Activated T-cell treated with anti-CD3 and anti-CD28 coated beads, Interleukin-2, amount 50 U/mL, for 4 hours (primary cell): ENCODE measurements around the gene SH3GL1. TPM values are rescaled to one million over a fixed set of nuclear protein-coding genes. Genes with fewer than 3 reads are reported as not detected.

Experiments used
- ATAC-seq, 2 donors: fragments of 200-7000 bp; cut with Tn5 transposase; one replicate each; pipeline ENCODE4 v1.10.0; 2021
- DNase-seq: peaks from one replicate; pipeline ENCODE4 v3.0.0-alpha.2; 2020
- H3K27me3 Mint-ChIP-seq: one replicate; pipeline ENCODE4 v1.8.0; 2021; ENCODE audit warnings: low read depth, mixed read lengths
- H3K36me3 Mint-ChIP-seq: one replicate; pipeline ENCODE4 v1.8.0; 2022; ENCODE audit warnings: mixed read lengths; ENCODE audit not compliant: insufficient read depth
- H3K4me1 Mint-ChIP-seq: one replicate; pipeline ENCODE4 v1.8.0; 2021; ENCODE audit warnings: low read depth, mixed read lengths
- H3K4me3 Mint-ChIP-seq: one replicate; pipeline ENCODE4 v1.8.0; 2021; ENCODE audit warnings: mild to moderate bottlenecking, moderate library complexity, mixed read lengths
- H3K9me3 Mint-ChIP-seq: one replicate; pipeline ENCODE4 v1.8.0; 2021; ENCODE audit warnings: mixed read lengths
- total RNA-seq, 3 donors: library from RNA; stranded (reverse); gene quantifications; one replicate each; pipeline ENCODE4 v1.2.1, GENCODE V29; 2021

Gene SH3GL1
- total RNA-seq, 3 donors from 2014 or later, result 50.8 to 52.6 (median 52.2) TPM

GRCh38 chr19:4326215-4326836, 74.0 kb downstream of the SH3GL1 start:
- Mint-ChIP-seq H3K27me3 (peaks cover 3% of the 10 kb centered on the region), H3K9me3 (no peaks in the 10 kb centered on the region), H3K4me1 (peaks cover 25% of the 10 kb centered on the region), H3K4me3 (peak overlapping the region; percentile 4), H3K36me3 (no peaks in the 10 kb centered on the region)
- no peak for DNase-seq
- no peak for ATAC-seq

DNA sequence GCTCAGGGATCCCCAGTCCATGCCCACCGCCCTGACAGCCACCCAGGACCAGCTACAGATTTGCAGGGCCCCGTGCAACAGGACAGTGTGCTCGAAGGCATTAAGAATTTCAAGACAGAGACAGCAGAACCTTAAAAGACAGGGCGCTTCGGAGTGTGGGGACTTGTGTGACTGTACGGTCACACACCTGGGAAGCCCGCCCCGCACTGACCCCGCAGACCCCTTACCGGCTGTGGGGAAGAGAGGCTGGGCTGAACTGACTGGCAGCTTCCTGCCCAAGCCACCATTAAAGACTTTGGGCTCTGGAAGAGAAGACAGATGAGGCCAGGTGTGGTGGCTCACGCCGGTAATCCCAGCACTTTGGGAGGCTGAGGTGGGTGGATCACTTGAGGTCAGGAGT, 76.1 kb downstream of the SH3GL1 start:
- H3K4me3 Mint-ChIP-seq, result no peak overlapping the region
- peaks cover 22% of the 10 kb centered on the region for H3K4me1 Mint-ChIP-seq
- H3K9me3 Mint-ChIP-seq, result peaks cover 5% of the 10 kb centered on the region
- H3K36me3 Mint-ChIP-seq, result no peaks in the 10 kb centered on the region
- H3K27me3 Mint-ChIP-seq, result peaks cover 3% of the 10 kb centered on the region
- ATAC-seq (no peak), DNase-seq (no peak)

GRCh38 chr19:4323692-4324091, 76.7 kb downstream of the SH3GL1 start:
- H3K4me1 Mint-ChIP-seq, result peaks cover 20% of the 10 kb centered on the region
- H3K9me3 Mint-ChIP-seq, result peaks cover 5% of the 10 kb centered on the region

DNA sequence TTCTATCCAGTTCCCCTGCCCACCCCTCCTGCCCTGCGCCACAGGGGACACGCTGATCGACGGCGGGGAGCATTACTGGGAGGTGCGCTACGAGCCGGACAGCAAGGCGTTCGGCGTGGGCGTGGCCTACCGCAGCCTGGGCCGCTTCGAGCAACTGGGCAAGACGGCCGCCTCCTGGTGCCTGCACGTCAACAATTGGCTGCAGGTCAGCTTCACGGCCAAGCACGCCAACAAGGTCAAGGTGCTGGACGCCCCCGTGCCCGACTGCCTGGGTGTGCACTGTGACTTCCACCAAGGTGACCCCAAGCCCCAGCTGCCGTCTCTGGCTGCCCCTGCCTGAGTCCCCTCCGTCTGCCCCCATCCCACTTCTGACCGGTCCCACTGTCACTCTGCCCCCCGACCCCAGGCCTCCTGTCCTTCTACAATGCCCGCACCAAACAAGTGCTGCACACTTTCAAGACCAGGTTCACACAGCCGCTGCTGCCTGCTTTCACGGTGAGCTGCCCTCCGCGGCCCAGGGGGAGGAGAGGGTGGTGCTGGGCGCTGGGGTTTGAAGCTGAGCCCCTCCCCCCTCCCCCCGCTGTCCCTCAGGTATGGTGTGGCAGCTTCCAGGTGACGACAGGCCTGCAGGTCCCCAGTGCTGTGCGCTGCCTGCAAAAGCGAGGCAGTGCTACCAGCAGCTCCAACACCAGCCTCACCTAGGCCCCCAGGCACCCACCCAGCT, 77.2 kb downstream of the SH3GL1 start:
- Mint-ChIP-seq H3K9me3 (peaks cover 5% of the 10 kb centered on the region), H3K36me3 (no peaks in the 10 kb centered on the region), H3K4me1 (peaks cover 15% of the 10 kb centered on the region), H3K27me3 (peaks cover 3% of the 10 kb centered on the region), H3K4me3 (no peak overlapping the region)
- no peak for ATAC-seq
- DNase-seq, result no peak

More at GRCh38 chr19:4323692-4324091, 76.7 kb downstream of the SH3GL1 start:
- ATAC-seq (no peak), DNase-seq (no peak)
- peaks cover 3% of the 10 kb centered on the region for H3K27me3 Mint-ChIP-seq
- no peaks in the 10 kb centered on the region for H3K36me3 Mint-ChIP-seq
- no peak overlapping the region for H3K4me3 Mint-ChIP-seq

DNA sequence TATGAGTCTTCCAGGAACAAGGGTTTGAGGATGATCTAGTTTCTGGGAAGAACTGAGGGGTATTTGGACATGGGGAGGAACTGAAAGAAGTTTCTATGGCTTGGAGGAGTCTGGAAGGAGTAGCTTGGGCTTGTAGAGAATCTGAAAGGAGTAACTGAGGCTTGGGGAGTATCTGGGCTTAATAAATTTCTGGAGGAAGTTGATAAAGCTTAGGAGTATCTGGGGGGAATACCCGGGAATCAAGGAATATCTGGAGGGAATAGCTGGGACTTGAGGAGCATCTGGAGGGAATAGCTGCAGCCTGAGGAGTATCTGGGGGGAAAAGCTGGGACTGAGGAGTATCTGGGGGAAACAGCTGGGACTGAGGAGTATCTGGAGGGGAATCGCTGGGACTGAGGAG, 79.9 kb downstream of the SH3GL1 start:
- DNase-seq (no peak), ATAC-seq (no peak)
- Mint-ChIP-seq H3K9me3 (peaks cover 5% of the 10 kb centered on the region), H3K27me3 (no peaks in the 10 kb centered on the region), H3K36me3 (no peaks in the 10 kb centered on the region), H3K4me3 (no peak overlapping the region), H3K4me1 (no peaks in the 10 kb centered on the region)

- no peak overlapping the region for H3K4me3 Mint-ChIP-seq
- DNase-seq (no peak), ATAC-seq (no peak)
- no peaks in the 10 kb centered on the region for H3K4me1 Mint-ChIP-seq
- no peaks in the 10 kb centered on the region for H3K27me3 Mint-ChIP-seq
- H3K9me3 Mint-ChIP-seq, result peaks cover 5% of the 10 kb centered on the region
- H3K36me3 Mint-ChIP-seq, result no peaks in the 10 kb centered on the region
Measured at GRCh38 chr19:4319067-4319718, 81.2 kb downstream of the SH3GL1 start.

GRCh38 chr19:4318460-4318859, 81.9 kb downstream of the SH3GL1 start:
- DNase-seq (no peak), ATAC-seq (no peak)
- Mint-ChIP-seq H3K9me3 (peaks cover 5% of the 10 kb centered on the region), H3K27me3 (no peaks in the 10 kb centered on the region), H3K4me3 (no peak overlapping the region), H3K4me1 (no peaks in the 10 kb centered on the region), H3K36me3 (no peaks in the 10 kb centered on the region)

- DNase-seq, result no peak
- no peak for ATAC-seq
- no peak overlapping the region for H3K4me3 Mint-ChIP-seq
- H3K36me3 Mint-ChIP-seq, result no peaks in the 10 kb centered on the region
- no peaks in the 10 kb centered on the region for H3K27me3 Mint-ChIP-seq
- peaks cover 5% of the 10 kb centered on the region for H3K9me3 Mint-ChIP-seq
- no peaks in the 10 kb centered on the region for H3K4me1 Mint-ChIP-seq
Measured at GRCh38 chr19:4316956-4317355, 83.4 kb downstream of the SH3GL1 start.

DNA sequence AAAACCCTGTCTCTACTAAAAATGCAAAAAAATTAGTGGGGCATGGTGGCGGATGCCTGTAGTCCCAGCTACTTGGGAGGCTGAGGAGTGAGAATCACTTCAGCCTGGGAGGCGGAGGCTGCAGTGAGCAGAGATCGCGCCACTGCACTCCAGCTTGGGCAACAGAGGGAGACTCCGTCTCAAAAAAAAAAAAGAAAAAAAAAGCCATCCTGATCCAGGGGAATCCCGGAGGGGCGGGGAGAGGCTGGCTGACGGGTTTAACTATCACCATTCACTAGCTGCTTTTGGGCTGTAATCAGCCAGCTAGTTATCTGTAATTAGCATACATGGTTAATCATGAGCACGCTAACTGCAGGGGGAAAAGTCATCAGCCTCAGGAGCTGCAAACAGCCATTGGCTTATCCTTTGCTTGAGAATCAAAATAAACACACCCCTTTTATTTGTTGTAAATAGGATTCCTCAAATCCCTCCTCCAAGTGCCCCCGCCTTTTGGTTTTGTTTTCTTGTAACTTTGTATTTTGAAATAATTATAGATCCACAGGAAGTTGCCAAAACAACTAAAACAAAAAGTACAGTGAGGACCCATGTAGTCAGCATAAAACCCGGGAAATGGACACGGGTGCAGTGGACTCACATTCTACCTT, 86.4 kb downstream of the SH3GL1 start:
- H3K27me3 Mint-ChIP-seq, result no peaks in the 10 kb centered on the region
- H3K4me1 Mint-ChIP-seq, result no peaks in the 10 kb centered on the region

More for the DNA sequence above, 86.4 kb downstream of the SH3GL1 start:
- Mint-ChIP-seq H3K36me3 (no peaks in the 10 kb centered on the region), H3K4me3 (no peak overlapping the region), H3K9me3 (no peaks in the 10 kb centered on the region)
- ATAC-seq (no peak), DNase-seq (no peak)

Other genes starting within 250 kb of the SH3GL1 start
- gene CREB3L3, start 246.9 kb downstream of the SH3GL1 start, total RNA-seq, result under 1 TPM in 1 of 3 donors, not detected in 2; 0.08 TPM
- gene SIRT6, start 218.0 kb downstream of the SH3GL1 start, total RNA-seq, result 10 to 100 TPM; 42.9 to 48.2 (median 43.9) TPM
- under 1 TPM; 0.25 to 0.71 (median 0.26) TPM for gene ANKRD24, start 217.9 kb downstream of the SH3GL1 start, total RNA-seq
- 10 to 100 TPM in 1 of 3 donors, 1 to 10 TPM in 2; 6.3 to 26.2 (median 9.9) TPM for gene EBI3, start 171.0 kb downstream of the SH3GL1 start, total RNA-seq
- 10 to 100 TPM; 59.7 to 60.7 (median 59.9) TPM for gene YJU2, start 153.5 kb downstream of the SH3GL1 start, total RNA-seq
- not detected for gene SHD, start 121.3 kb downstream of the SH3GL1 start, total RNA-seq
- gene TMIGD2, start 98.2 kb downstream of the SH3GL1 start, total RNA-seq, result 1 to 10 TPM; 1.9 to 2.7 (median 2.1) TPM
- 10 to 100 TPM in 1 of 3 donors, 1 to 10 TPM in 2; 5.9 to 10.4 (median 9.1) TPM for gene FSD1, start 95.9 kb downstream of the SH3GL1 start, total RNA-seq
- gene STAP2, start 61.7 kb downstream of the SH3GL1 start, total RNA-seq, result 10 to 100 TPM; 11.1 to 13.2 (median 12.8) TPM
- gene MPND, start 57.0 kb downstream of the SH3GL1 start, total RNA-seq, result 10 to 100 TPM; 16.0 to 18.6 (median 18.1) TPM
- gene CHAF1A, start 2.1 kb upstream of the SH3GL1 start, total RNA-seq, result 10 to 100 TPM; 59.1 to 81.0 (median 64.3) TPM
- gene UBXN6, start 57.2 kb upstream of the SH3GL1 start, total RNA-seq, result 10 to 100 TPM; 57.2 to 73.1 (median 70.7) TPM
- gene HDGFL2, start 71.8 kb upstream of the SH3GL1 start, total RNA-seq, result 10 to 100 TPM; 38.9 to 41.8 (median 40.7) TPM
- gene PLIN4, start 117.9 kb upstream of the SH3GL1 start, total RNA-seq, result under 1 TPM in 1 of 3 donors, not detected in 2; 0.03 TPM
- gene PLIN5, start 134.7 kb upstream of the SH3GL1 start, total RNA-seq, result under 1 TPM in 1 of 3 donors, not detected in 2; 0.10 TPM
- under 1 TPM; 0.08 to 0.24 (median 0.15) TPM for gene LRG1, start 139.5 kb upstream of the SH3GL1 start, total RNA-seq
- under 1 TPM; 0.08 to 0.18 (median 0.14) TPM for gene SEMA6B, start 159.1 kb upstream of the SH3GL1 start, total RNA-seq
- gene TNFAIP8L1, start 239.0 kb upstream of the SH3GL1 start, total RNA-seq, result 1 to 10 TPM; 3.2 to 4.0 (median 3.9) TPM